MG63 (cell line): ENCODE results near the gene DLG2. TPM values are rescaled to one million over a fixed set of nuclear protein-coding genes. Genes with fewer than 3 reads are reported as not detected.

Experiments
- DNase-seq: peaks from one replicate; pipeline ENCODE4 v3.0.0-alpha.2; 2020
- H3K27me3 ChIP-seq: fragments of 250-450 bp; sonication (Bioruptor Pico); 2 replicates; pipeline ENCODE4 v1.5.1; 2020; ENCODE audit warnings: mild to moderate bottlenecking, moderate library complexity
- H3K36me3 ChIP-seq: fragments of 250-450 bp; sonication (Bioruptor Pico); 2 replicates; pipeline ENCODE4 v1.5.1; 2020; ENCODE audit warnings: mild to moderate bottlenecking, moderate library complexity
- H3K4me3 ChIP-seq: fragments of 250-450 bp; sonication (Bioruptor Pico); 2 replicates; pipeline ENCODE4 v1.5.1; 2020; ENCODE audit warnings: mild to moderate bottlenecking, moderate library complexity
- H3K9me3 ChIP-seq: fragments of 250-450 bp; sonication (Bioruptor Pico); 2 replicates; pipeline ENCODE4 v1.5.1; 2020; ENCODE audit warnings: mild to moderate bottlenecking, moderate library complexity
- total RNA-seq: library from RNA; depleted of rRNA; stranded (reverse); fragments of >200 nt; shearing (Covaris generic); gene quantifications from 2 replicates; pipeline ENCODE4 v1.2.3, GENCODE V29; 2014; ENCODE audit warnings: low replicate concordance

Gene DLG2
- total RNA-seq, 1 experiment from 2014 or later = 0.10 TPM

DNA sequence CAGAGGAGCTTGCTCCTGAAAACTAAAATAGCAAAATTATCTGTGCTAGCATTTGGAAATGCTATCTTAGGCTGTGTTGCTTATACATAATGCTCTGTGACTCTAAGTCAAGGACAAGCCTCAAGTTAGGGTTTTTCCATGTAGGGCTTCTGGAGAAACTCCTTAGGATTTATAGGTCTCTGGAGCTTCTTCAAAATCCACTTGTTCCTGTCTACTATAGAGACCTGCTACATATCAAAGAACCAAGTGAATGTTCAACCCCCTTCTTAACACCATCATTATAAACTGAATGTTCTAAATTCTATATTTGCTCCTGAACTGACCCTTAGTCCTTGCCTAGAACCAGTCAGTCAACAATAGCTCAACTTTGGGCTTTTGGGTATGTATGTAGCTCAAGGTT is 1817.9 kb downstream of the DLG2 start:
- no peaks in the 10 kb centered on the region for H3K36me3 ChIP-seq
- H3K9me3 ChIP-seq = no peaks in the 10 kb centered on the region
- DNase-seq = no peak
- no peak overlapping the region for H3K4me3 ChIP-seq
- H3K27me3 ChIP-seq = peaks cover 3% of the 10 kb centered on the region; the same call in 1 of the 2 replicates

DNA sequence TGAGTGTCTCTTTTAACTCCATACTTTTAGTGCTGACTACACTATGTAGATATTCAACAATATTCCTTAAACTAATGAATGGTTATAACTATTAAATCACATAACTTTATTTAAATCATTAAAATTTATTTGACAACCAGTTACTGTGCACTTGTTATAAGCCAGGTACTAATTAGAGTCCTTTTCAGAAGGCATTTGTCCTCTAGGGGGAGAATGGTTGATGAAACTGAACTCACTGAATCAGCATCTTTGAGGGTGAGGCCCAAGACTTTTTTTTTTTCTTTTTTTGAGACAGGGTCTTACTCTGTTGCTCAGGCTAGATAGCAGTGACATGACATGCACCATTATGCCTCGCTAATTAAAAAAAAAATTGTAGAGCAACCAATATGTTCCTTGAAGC is 1825.3 kb downstream of the DLG2 start:
- H3K27me3 ChIP-seq = no peaks in the 10 kb centered on the region
- no peak for DNase-seq
- no peaks in the 10 kb centered on the region for H3K36me3 ChIP-seq
- H3K4me3 ChIP-seq = no peak overlapping the region
- no peaks in the 10 kb centered on the region for H3K9me3 ChIP-seq

DNA sequence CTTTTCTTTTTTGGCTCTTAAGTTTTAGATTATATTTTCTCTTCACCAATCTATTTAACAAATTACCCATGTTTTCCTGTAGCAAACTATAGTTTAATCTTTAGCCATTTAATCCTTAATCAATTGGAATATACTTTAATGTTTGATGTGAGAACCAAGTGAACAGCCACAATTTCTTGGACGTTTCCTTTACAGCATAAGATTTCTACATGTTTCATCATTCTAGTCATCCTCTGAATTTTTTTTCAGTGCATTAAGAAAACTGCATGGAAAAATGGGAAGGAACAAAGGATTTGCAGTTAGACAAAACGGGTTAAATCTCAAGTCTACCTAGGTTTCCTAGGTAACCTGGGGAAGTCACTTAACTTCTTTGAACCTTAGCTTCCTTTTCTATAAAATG is 1833.8 kb downstream of the DLG2 start:
- H3K36me3 ChIP-seq = no peaks in the 10 kb centered on the region
- no peak for DNase-seq

DNA sequence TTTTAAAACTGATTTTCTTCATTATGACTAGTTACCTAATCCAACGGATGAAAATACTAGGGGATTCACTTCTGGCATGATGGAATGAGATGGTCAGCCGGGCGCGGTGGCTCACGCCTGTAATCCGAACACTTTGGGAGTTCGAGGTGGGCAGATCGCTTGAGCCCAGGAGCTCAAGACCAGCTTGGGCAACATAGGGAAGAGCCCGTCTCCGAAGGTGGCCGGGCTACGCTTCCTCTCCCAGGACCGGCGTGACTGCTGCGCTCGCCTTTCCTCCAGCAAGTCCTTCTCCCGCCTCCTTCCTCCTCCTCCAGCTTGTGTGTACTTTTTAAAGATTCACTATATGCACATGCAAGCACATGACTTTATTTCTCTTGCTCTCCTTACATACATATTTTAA is 1835.6 kb downstream of the DLG2 start:
- Histone ChIP-seq H3K36me3 (no peaks in the 10 kb centered on the region), H3K4me3 (no peak overlapping the region)

More for the DNA sequence above, 1833.8 kb downstream of the DLG2 start:
- no peak overlapping the region for H3K4me3 ChIP-seq
- no peaks in the 10 kb centered on the region for H3K9me3 ChIP-seq
- H3K27me3 ChIP-seq = no peaks in the 10 kb centered on the region

DNA sequence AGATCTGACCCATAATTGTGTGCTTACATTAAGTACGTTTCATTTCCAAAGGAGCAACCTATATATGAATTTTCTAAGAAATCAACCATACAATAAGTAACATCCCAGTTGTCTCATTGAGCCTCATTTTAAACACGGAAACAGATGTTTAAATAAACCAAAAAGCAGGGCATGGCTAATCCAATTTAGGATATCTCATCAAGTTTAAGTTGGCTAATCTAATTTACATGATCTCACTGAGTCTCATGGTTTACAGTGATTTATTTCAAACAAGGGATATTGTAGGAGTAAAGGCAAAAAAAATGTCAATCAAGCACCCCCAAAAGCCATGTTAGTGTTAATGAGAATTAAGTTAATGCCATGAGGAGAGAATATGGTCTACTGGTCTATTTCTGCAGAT is 1841.2 kb downstream of the DLG2 start:
- Histone ChIP-seq H3K27me3 (no peaks in the 10 kb centered on the region), H3K4me3 (no peak overlapping the region), H3K9me3 (no peaks in the 10 kb centered on the region), H3K36me3 (no peaks in the 10 kb centered on the region)
- DNase-seq = no peak

More for the DNA sequence above, 1835.6 kb downstream of the DLG2 start:
- H3K9me3 ChIP-seq = no peaks in the 10 kb centered on the region
- H3K27me3 ChIP-seq = no peaks in the 10 kb centered on the region
- no peak for DNase-seq

DNA sequence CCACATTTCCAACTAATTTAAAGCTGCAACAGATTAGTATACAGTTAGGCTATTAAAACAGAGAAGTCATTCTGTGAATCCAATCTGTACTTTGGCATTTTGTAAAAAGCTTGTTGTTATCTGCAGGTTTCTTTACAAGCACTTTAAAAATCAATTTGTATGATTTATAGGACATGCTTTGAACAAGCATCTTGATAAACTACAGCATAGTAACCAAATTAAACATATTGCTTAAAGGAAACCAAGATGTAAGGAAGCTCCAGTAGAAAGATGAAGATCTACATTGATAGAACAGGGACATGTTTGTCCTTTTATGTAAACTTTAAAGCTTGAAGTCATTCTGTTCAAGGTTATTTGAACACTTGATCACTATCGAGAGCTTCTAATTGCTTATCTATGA is 1842.7 kb downstream of the DLG2 start:
- DNase-seq = no peak
- H3K27me3 ChIP-seq = no peaks in the 10 kb centered on the region
- no peaks in the 10 kb centered on the region for H3K9me3 ChIP-seq
- no peaks in the 10 kb centered on the region for H3K36me3 ChIP-seq
- H3K4me3 ChIP-seq = no peak overlapping the region

DNA sequence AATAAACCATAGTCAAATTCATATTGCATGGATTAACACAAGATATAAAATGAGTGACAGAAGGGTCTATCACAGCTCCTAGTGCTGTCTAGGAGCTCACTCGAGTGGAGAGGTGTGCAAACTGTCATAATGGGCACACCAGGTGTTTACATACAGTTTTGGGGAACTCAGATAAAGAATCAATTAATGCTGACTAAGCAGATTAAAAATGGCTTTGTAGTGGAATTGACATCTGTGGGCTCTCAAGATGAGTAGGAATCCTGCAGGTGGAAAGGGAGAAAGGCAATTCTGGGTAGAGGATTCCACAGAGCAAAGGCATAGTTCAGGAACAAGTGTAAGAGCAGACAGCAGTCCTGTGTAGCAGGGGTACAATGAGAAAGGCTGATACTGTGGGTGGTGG is 1844.8 kb downstream of the DLG2 start:
- Histone ChIP-seq H3K9me3 (no peaks in the 10 kb centered on the region), H3K27me3 (no peaks in the 10 kb centered on the region), H3K4me3 (no peak overlapping the region), H3K36me3 (no peaks in the 10 kb centered on the region)
- DNase-seq = no peak

DNA sequence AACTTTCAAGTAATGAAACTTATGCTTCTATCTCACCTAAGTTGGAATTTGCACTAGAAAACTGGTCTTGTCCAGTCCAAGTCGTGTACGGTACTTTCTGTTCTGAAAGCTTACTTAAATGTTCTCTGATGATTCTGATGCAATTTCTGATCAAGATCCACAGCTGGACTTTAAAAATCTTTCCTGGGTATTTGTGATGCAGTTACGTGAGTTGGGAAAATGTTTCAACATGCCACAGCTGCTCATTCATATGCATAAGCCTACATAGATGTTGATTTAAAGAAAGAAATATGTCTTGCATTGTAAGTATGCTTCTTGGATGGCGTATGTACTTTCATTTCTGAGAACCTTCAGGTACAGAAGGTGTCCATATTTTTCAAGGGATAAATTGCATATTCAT is 1847.3 kb downstream of the DLG2 start:
- DNase-seq = no peak
- H3K4me3 ChIP-seq = no peak overlapping the region
- H3K9me3 ChIP-seq = no peaks in the 10 kb centered on the region
- H3K36me3 ChIP-seq = no peaks in the 10 kb centered on the region
- H3K27me3 ChIP-seq = no peaks in the 10 kb centered on the region

DNA sequence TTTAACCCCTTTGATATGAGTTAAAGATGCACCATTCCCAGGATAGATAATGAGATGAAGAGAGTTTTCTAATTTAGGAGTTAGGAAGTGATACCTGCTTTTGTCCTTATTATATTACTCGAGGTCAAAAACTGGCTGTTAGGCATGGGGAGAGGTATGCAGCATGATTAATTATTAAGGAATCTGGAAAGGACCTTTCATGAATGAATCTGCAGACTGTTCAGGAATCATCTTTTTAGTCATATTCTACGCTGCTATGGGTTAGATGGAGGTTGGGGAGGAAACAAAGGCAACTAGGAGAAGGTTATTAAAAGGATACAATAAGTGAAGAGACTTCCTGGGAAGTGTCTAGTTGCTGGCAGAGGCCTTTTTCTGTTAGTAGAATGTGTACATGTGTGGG is 1848.5 kb downstream of the DLG2 start:
- no peaks in the 10 kb centered on the region for H3K27me3 ChIP-seq
- DNase-seq = no peak
- H3K36me3 ChIP-seq = no peaks in the 10 kb centered on the region
- H3K4me3 ChIP-seq = no peak overlapping the region
- H3K9me3 ChIP-seq = no peaks in the 10 kb centered on the region

DNA sequence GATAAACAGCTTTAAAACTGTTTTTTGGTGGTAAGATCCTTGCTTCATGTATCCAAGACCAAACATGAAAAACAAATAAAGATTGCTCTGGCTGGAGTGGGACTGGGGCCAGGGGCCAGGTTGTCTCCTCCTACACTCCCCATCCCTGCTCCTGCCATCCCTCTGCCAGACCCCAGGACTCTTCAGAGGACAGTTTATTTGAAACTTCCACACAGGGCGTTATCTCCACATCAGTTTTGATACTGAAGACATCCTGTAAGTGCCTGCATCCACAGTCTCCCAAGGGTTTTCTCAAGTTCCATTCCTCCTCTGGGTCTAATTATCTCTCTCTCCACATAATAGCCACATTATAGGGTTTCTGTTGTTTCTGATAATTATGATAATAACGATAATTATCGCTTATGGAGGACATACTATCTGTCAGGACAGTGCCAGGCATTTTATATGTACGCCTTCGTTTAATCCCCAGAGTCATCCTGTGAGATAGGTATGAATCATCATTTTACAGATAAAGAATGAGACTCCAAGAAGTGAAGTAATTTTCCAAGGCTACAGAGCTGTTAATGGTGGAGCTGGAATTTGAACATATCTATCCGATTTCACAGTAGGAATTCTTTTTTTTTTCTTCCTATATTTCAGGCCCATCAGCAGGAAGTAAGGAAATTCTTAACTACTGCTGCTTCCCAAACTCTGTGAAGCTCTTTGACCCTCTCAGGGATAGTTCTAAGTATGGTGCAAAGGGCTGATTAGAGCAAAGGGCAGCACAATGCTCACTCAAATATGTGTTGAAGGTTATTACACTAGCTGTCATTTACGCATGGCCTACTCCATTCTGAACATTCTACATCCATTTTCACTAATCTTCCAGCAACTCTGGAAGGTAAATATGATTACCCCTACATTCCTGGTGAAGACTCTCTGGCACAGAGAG is 1852.9 kb downstream of the DLG2 start:
- no peaks in the 10 kb centered on the region for H3K9me3 ChIP-seq
- no peaks in the 10 kb centered on the region for H3K36me3 ChIP-seq
- no peak for DNase-seq
- H3K27me3 ChIP-seq = 0 out of 2 replicates have a peak, but pooled peaks cover 2% of the 10 kb centered on the region
- H3K4me3 ChIP-seq = no peak overlapping the region

DNA sequence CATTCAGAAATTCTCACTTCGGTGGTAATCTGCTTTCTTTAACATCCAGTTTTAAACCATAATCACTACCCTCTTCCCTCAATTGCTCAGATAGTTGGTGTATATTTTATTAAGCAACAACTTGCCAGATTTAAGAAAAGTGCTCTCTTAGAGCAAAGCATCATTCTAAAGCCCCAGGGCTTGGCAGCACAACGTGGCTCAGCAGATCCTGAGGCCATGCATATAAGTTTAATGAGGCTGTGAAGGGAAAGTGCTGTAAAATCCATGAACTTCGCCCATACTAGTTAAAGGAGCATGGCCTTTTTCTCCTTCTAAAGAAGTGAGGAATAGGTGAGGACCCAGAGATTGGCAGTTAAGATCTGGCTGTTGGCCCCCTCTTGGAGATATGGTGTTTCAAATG is 1858.7 kb downstream of the DLG2 start:
- H3K9me3 ChIP-seq = no peaks in the 10 kb centered on the region
- H3K36me3 ChIP-seq = no peaks in the 10 kb centered on the region
- 0 out of 2 replicates have a peak, but pooled peaks cover 2% of the 10 kb centered on the region for H3K27me3 ChIP-seq
- DNase-seq = no peak
- no peak overlapping the region for H3K4me3 ChIP-seq

DNA sequence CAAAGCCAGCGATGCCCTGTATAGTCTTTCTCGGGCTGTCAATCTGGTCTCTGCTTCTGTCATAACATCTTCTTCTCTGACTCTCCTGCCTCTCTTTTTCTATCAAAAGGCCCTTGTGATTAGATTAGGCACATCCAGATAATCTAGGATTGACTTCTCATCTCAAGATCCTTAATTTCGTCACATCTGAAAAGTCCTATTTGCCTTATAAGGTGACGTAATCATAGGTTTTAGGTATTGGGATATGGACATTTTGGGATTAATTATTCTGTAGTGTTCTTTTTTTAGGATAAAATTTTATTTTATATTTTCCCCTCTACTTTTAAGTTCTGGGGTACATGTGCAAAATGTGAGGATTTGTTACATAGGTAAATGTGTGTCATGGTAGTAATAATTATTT is 1860.2 kb downstream of the DLG2 start:
- Histone ChIP-seq H3K4me3 (no peak overlapping the region), H3K36me3 (no peaks in the 10 kb centered on the region), H3K27me3 (0 out of 2 replicates have a peak, but pooled peaks cover 2% of the 10 kb centered on the region), H3K9me3 (no peaks in the 10 kb centered on the region)
- no peak for DNase-seq

DNA sequence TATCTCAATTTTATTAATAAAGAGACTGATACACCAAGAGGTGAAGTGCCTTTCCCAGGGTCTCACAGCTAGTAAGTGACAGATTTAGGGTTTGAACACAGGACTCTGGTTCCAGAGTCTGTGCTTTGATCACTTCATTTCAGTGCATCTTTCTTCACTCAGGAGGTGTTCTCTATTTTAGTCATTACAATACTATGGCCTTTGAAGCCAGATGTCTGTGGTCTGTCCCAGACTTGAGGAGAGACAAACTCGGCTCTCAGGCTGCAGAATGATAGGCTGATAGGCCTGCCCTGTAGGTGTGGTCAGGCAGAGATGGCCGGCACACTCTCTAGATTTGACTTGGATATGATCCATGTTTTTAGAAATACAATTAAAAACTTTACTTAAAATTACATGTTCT is 1862.5 kb downstream of the DLG2 start:
- DNase-seq = no peak
- Histone ChIP-seq H3K4me3 (no peak overlapping the region), H3K36me3 (no peaks in the 10 kb centered on the region), H3K27me3 (no peaks in the 10 kb centered on the region), H3K9me3 (no peaks in the 10 kb centered on the region)

DNA sequence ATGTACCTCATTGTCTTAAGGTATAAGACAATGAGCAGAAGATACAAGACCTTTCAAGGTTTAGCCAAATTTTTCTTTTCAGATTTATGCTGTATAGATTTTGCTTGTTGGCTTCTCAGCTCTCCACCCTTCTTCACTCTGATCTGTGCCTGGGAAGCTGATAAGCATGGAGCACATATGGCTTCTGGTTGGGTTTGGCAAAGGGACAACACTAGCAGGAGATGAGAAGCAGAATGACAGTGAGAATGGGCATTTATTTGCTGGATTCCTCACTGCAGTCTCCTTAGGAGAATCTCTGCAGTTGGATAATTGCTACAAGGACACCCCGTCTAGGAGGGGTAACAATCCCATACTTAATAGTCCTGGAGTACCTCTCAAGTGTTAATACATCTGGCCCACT is 1866.2 kb downstream of the DLG2 start:
- H3K27me3 ChIP-seq = no peaks in the 10 kb centered on the region
- no peak for DNase-seq
- H3K36me3 ChIP-seq = no peaks in the 10 kb centered on the region
- H3K9me3 ChIP-seq = no peaks in the 10 kb centered on the region
- no peak overlapping the region for H3K4me3 ChIP-seq

DNA sequence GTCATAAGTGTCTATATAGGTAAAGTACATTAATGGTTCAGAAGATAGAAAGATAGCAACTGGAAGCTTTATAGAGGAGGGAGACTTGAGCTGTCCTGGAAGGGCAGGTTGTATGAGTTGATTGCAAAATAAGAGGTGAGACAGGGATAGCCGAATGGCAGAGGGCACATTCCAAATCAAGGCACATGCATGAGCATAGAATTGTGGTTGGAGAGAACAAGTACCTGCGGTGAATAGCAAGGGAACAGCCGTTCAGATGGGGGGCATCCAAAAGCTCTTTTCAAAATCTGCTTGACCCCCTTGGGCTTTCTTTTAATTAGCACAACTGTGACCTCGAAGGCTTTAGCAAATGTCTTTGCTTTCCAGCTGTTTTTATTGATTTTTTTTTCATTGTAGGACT is 1868.0 kb downstream of the DLG2 start:
- Histone ChIP-seq H3K4me3 (no peak overlapping the region), H3K27me3 (no peaks in the 10 kb centered on the region), H3K36me3 (no peaks in the 10 kb centered on the region), H3K9me3 (no peaks in the 10 kb centered on the region)
- DNase-seq = no peak

DNA sequence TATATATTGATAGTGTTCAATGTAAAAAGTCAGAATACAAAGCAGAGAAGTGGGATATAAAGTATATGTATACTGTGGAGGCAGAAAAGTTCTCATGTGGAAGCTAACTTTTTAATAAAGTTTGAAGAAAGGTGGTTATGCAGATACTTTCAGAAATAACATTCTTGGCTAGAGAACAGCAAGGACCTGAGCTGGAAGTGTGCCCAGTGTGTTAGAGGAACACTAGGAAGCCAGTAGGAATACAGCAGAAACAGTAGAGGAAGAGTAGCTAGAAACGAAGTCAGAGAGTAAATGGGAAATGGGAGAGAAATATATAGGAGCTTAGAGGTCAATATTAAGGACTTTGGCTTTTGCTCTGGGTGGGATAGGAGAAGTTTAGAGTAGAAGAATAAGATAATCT is 1876.1 kb downstream of the DLG2 start:
- no peaks in the 10 kb centered on the region for H3K27me3 ChIP-seq
- H3K9me3 ChIP-seq = no peaks in the 10 kb centered on the region
- DNase-seq = no peak
- H3K36me3 ChIP-seq = no peaks in the 10 kb centered on the region
- H3K4me3 ChIP-seq = no peak overlapping the region

DNA sequence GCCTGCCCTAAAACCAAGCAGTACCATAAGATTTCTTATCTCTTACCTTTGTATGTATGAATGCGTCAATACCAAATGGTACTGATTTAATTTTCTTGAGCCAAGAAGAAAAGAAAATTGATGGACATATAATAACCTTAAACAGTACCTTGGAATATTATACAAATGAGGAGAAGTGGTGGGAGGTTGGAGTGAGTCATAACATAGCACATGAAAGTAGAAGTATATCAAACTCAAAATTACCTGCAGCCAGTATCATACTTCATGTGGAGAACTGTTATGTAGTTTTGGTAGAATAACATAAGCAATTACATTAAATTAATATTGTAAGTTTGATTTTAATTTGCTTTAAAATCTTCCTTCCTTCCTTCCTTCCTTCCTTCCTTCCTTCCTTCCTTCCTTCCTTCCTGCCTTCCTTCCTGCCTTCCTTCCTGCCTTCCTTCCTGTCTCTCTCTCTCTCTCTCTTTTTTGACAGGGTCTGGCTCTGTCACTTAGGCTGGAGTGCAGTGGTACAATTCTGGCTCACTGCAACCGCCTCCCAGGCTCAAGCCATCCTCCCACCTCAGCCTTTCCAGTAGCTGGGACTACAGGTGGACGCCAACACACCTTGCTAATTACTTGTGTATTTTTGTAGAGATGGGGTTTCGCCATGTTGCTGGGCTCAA is 1880.1 kb downstream of the DLG2 start:
- DNase-seq = no peak
- H3K36me3 ChIP-seq = no peaks in the 10 kb centered on the region
- no peaks in the 10 kb centered on the region for H3K27me3 ChIP-seq
- H3K4me3 ChIP-seq = no peak overlapping the region
- no peaks in the 10 kb centered on the region for H3K9me3 ChIP-seq
